KG1 (cell line): ENCODE results near the gene LRRC4.

Experiments used
- DNase-seq: peaks from one replicate; lab custom pipeline; 2025; lab: John Stamatoyannopoulos, UW

LRRC4 gene

DNA sequence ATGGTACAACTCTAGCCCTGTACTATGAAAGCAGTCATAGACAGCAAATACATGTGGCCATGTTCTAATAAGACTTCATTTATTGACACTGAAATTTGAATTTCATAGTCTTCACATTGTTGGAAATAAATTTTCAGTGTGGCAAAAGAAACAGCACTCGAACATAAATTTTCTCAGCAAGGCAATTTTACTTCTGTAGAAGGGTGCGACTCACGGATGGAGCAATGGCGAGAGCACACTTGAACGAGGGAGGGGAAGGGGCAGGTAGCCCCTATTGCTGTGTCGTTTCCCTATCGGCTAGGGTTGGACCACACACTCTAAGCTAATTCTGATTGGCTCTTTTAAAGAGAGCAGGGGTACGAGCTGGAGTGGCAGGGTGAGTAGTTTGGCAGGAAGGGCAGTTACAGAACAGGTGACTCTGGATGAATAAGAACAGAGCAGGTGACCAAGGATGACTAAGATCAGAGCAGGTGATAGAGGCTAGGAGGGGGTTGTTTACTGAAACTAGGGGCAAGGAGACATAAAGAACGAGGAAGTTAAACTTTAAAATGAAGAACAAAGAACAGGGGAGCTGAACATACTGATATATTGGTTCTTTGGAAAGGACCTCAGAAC is 52.0 kb downstream of the LRRC4 start:
- DNase-seq = no peak

DNA sequence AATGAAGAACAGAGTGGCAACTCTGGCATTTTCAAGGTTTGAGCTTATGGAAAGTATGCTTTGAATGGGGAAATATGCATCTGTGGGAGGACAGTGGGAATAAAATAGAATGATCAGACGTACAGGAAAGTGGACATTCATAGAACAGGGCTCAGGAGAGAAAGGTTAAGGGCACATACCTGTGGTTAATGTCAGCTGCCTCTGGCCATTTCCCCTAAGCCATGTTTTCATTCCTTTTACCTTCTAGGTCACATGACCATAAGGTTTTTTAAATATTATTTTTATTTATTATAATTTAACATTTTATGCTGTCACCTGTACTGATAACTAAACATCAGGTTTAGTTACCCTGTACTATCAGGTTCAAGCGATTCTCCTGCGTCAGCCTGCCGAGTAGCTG is 52.8 kb downstream of the LRRC4 start:
- no peak for DNase-seq
